HCT116 (cell line): ENCODE measurements around the gene PRR36. TPM values are rescaled to one million over a fixed set of nuclear protein-coding genes. Genes with fewer than 3 reads are reported as not detected.
A peak's percentile ranks its signal among the peaks of the same experiment; 100 is the strongest.
"Not testable (repeated sequence)": the region's sequence is repeated elsewhere in the genome, so short reads cannot be mapped to it uniquely, and the experiment has no call there.

Experiments
- ATAC-seq: fragments of 200-7000 bp; cut with Tn5 transposase; 2 replicates; pipeline ENCODE4 v1.9.1; 2020; ENCODE audit warnings: mild to moderate bottlenecking, moderate library complexity
- BruUV-seq: library from RNA; stranded (reverse); fragments of 400-500 nt; replicated peaks from 2 replicates; lab custom pipeline; 2021; lab: Mats Ljungman, UMichigan
- CTCF ChIA-PET: fragments of 300-600 bp; sonication (Branson Sonifier 250); formaldehyde crosslinking; loops from one replicate; lab custom pipeline; 2021; ENCODE audit warnings: antibody characterized with exemption; lab: Charles Lee
- POLR2A ChIA-PET: fragments of 300-600, 350-600 bp; sonication (Branson Sonifier 250); formaldehyde crosslinking; loops from one replicate; lab custom pipeline; 2021; ENCODE audit warnings: antibody characterized with exemption; lab: Charles Lee
- RAD21 ChIA-PET, 2 experiments: fragments of 300-600 bp; sonication (Branson Sonifier 250); formaldehyde crosslinking; loops; one replicate each; lab custom pipeline; 2023; ENCODE audit warnings: low total read pairs in 2 of 2; ENCODE audit not compliant: uncharacterized antibody in 2 of 2, unreplicated experiment in 2 of 2, low non-redundant PET in 1 of 2; lab: Charles Lee
- DNase-seq: peaks from one replicate; pipeline ENCODE4 v3.0.0-alpha.2; 2010; ENCODE audit warnings: low read depth, low spot score
- H2AFZ ChIP-seq: fragments of 200-600 bp; shearing (Covaris generic), sonication (generic); 2 replicates; pipeline ENCODE4 v1.6.1; 2017; ENCODE audit warnings: low read depth, mixed run types, mixed read lengths, antibody characterized with exemption, low read length; ENCODE audit not compliant: poor library complexity, severe bottlenecking
- H3K27ac ChIP-seq: 2 replicates; pipeline ENCODE4 v1.5.1; 2012; ENCODE audit warnings: low read depth, low read length
- H3K27me3 ChIP-seq: fragments of 200-600 bp; sonication (generic); 2 replicates; pipeline ENCODE4 v1.6.1; 2016; ENCODE audit warnings: mixed run types, low read length, mixed read lengths; ENCODE audit not compliant: insufficient read depth
- H3K36me3 ChIP-seq, 2 experiments: fragments of 200-500 bp in 1 of 2; fragments of 200-600 bp in 1 of 2; sonication (Bioruptor generic) in 1 of 2; sonication (generic) in 1 of 2; 2 replicates each; pipeline versions ENCODE4 v1.5.1 to v1.6.1; 2014 to 2016; ENCODE audit warnings: low read length in 2 of 2, inconsistent platforms in 1 of 2, mixed read lengths in 1 of 2, mixed run types in 1 of 2; ENCODE audit not compliant: insufficient read depth in 2 of 2, control insufficient read depth in 1 of 2
- H3K4me1 ChIP-seq, 2 experiments: fragments of 200-600 bp in 1 of 2; sonication (generic) in 1 of 2; 2 replicates each; pipeline versions ENCODE4 v1.5.1 to v1.6.1; 2012 to 2017; ENCODE audit warnings: low read length in 2 of 2, inconsistent platforms in 1 of 2, mild to moderate bottlenecking in 1 of 2, mixed read lengths in 1 of 2, mixed run types in 1 of 2, moderate library complexity in 1 of 2; ENCODE audit not compliant: insufficient read depth in 2 of 2, control insufficient read depth in 1 of 2
- H3K4me2 ChIP-seq: fragments of 200-600 bp; sonication (generic); 2 replicates; pipeline ENCODE4 v1.6.1; 2017; ENCODE audit warnings: mixed run types, low read length, mixed read lengths
- H3K4me3 ChIP-seq, 2 experiments: fragments of 200-600 bp in 1 of 2; sonication (generic) in 1 of 2; replicated peaks in 1 of 2; 2 replicates each; pipeline ENCODE4 v1.5.1; 2011 to 2016; ENCODE audit warnings: low read length in 2 of 2, control low read depth in 1 of 2, low read depth in 1 of 2, mild to moderate bottlenecking in 1 of 2, mixed read lengths in 1 of 2, mixed run types in 1 of 2
- H3K79me2 ChIP-seq: fragments of 200-600 bp; sonication (generic); 2 replicates; pipeline ENCODE4 v1.6.1; 2017; ENCODE audit warnings: mild to moderate bottlenecking, mixed run types, low read length, moderate library complexity, mixed read lengths; ENCODE audit not compliant: insufficient read depth
- H3K9ac ChIP-seq: fragments of 200-600 bp; sonication (generic); 2 replicates; pipeline ENCODE4 v1.6.1; 2016; ENCODE audit warnings: low read length, mixed read lengths
- H3K9me2 ChIP-seq: fragments of 200-600 bp; sonication (generic), shearing (Covaris generic); 2 replicates; pipeline ENCODE4 v1.6.1; 2017; ENCODE audit warnings: mixed run types, mild to moderate bottlenecking, moderate library complexity; ENCODE audit not compliant: insufficient read depth
- H3K9me3 ChIP-seq, 2 experiments: fragments of 200-500 bp in 1 of 2; fragments of 200-600 bp in 1 of 2; sonication (Bioruptor generic) in 1 of 2; sonication (generic) in 1 of 2; 2 replicates each; pipeline ENCODE4 v1.6.1; 2014 to 2017; ENCODE audit warnings: low read length in 2 of 2, mixed read lengths in 2 of 2, inconsistent platforms in 1 of 2, low read depth in 1 of 2, mild to moderate bottlenecking in 1 of 2, mixed run types in 1 of 2, moderate library complexity in 1 of 2; ENCODE audit not compliant: control insufficient read depth in 1 of 2, insufficient read depth in 1 of 2
- H4K20me1 ChIP-seq: fragments of 200-600 bp; sonication (generic), shearing (Covaris generic); 2 replicates; pipeline ENCODE4 v1.6.1; 2017; ENCODE audit warnings: mixed run types, mild to moderate bottlenecking, moderate library complexity; ENCODE audit not compliant: insufficient read depth
- CBX3 ChIP-seq: IDR thresholded peaks from 2 replicates; pipeline ENCODE4 v1.6.1; 2012; ENCODE audit warnings: low read depth
- ELF1 ChIP-seq: IDR thresholded peaks from 2 replicates; pipeline ENCODE4 v1.6.1; 2012; ENCODE audit warnings: low read depth, borderline replicate concordance
- RAD21 ChIP-seq: IDR thresholded peaks from 2 replicates; pipeline ENCODE4 v1.6.1; 2012; ENCODE audit warnings: low read depth, mild to moderate bottlenecking
- SIN3A ChIP-seq: IDR thresholded peaks from 2 replicates; pipeline ENCODE4 v1.6.1; 2012; ENCODE audit warnings: low read depth
- ZFX ChIP-seq: fragments of 450-650 bp; IDR thresholded peaks from 2 replicates; pipeline ENCODE4 v1.6.1; 2017
- intact Hi-C: fragments of 100-400 bp; cut with micrococcal nuclease; formaldehyde crosslinking; loops from 2 replicates; pipeline ENCODE4 v1.10.0; 2022
- total RNA-seq: library from RNA; stranded (reverse); gene quantifications from one replicate; pipeline ENCODE4 v1.2.1, GENCODE V29; 2021; ENCODE audit not compliant: unreplicated experiment
- TF ChIP-seq, protein P1 (sequence below): IDR thresholded peaks from 2 replicates; pipeline ENCODE4 v1.6.1; 2012

Gene PRR36
- total RNA-seq, 1 experiment from 2014 or later: 7.5 TPM

DNA sequence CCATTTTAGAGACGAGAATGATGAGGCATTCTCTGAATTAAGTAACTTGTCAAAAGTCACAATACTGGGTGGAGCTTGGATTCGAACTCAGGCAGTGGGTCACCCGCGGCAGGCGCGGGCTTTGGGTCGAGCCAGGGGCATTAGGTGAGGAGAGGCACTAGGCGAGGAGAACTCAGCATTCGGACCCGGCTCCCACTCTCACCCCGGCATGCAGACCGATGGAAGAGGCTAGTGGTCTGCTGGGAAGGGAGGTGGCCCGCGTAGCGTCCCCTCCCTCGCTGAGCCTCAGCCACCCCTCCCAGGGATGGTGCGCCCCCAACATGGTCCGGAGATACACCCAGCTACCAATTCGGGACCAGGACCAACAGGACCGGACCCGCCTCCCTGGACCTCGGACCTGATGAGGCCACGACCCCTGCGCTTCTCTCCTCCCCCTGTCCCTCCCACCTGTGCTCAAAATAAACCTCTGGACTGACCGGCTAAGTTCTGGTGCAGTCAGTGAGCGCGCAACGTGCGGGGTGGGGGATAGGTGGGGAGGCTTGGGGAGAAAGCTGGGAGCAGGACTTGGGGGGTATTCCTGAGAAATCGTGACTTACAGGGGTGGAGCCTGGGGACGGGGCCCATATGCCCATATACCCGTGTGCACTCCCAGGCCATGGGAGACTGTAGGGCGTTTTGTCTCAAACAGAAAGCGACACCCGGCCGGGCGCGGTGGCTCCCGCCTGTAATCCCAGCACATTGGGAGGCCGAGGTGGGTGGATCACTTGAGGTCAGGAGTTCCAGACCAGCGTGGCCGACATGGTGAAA, 44.6 kb upstream of the PRR36 start (continued):
- TF ChIP-seq ELF1 (no peak), CBX3 (no peak), RAD21 (no peak), ZFX (no peak), SIN3A (no peak)
- TF ChIP-seq, protein P1, sequence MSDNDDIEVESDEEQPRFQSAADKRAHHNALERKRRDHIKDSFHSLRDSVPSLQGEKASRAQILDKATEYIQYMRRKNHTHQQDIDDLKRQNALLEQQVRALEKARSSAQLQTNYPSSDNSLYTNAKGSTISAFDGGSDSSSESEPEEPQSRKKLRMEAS: no peak

DNA sequence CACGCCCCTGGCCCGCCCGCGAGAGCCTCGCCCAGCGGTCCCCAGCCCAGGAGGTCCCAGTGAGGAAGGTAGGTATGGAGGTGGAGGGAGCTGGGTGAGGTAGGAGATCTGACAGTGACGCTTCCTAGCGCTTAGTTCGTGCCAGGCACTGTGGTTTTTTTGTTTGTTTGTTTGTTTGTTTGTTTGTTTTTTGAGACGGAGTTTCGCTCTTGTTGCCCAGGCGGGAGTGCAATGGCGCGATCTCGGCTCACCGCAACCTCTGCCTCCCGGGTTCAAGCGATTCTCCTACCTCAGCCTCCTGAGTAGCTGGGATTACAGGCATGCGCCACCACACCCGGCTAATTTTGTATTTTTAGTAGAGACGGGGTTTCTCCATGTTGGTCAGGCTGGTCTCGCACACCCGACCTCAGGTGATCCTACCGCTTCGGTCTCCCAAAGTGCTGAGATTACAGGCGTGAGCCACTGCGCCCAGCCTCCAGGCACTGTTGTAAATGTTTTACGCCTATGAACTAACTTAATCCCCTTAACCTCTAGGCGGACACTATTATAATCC, 43.9 kb upstream of the PRR36 start:
- H3K27me3 ChIP-seq, H4K20me1 ChIP-seq, RAD21 ChIA-PET, intact Hi-C loops, DNase-seq, H3K79me2 ChIP-seq, H2AFZ ChIP-seq, H3K9me2 ChIP-seq, H3K9me3 ChIP-seq, ATAC-seq: not testable (repeated sequence)
- ChIA-PET POLR2A (interaction anchor here (1.3 to 1.7 kb wide), 2 partner anchors 15 to 26 kb away, joined by 5 to 6 read pairs; partner anchors contain the start of genes MAP2K7 and TIMM44), CTCF (interaction anchor here (0.8 to 5.2 kb wide), 5 partner anchors 11 to 49 kb away, joined by 3 to 30 read pairs (median 4); partner anchors contain the start of genes MAP2K7 and TIMM44)
- Histone ChIP-seq H3K27ac (peak overlapping the region; percentile 89), H3K9ac (peak overlapping the region; percentile 89), H3K4me1 (peaks cover 21 to 57% of the 10 kb centered on the region in 2 experiments; a peak in 3 of 4 replicates), H3K4me3 (peak overlapping the region; percentile 66 to 74), H3K36me3 (peaks cover 0 to 11% of the 10 kb centered on the region in 2 experiments; a peak in 3 of 4 replicates), H3K4me2 (peak overlapping the region; percentile 91)
- TSS peak; percentile 34 for BruUV-seq
